ENCODE data around the gene CLTB. TPM values are rescaled to one million over a fixed set of nuclear protein-coding genes. Genes with fewer than 3 reads are reported as not detected.

The CLTB gene
- total RNA-seq, 1 donor from 2014 or later = 75.8 TPM

DNA sequence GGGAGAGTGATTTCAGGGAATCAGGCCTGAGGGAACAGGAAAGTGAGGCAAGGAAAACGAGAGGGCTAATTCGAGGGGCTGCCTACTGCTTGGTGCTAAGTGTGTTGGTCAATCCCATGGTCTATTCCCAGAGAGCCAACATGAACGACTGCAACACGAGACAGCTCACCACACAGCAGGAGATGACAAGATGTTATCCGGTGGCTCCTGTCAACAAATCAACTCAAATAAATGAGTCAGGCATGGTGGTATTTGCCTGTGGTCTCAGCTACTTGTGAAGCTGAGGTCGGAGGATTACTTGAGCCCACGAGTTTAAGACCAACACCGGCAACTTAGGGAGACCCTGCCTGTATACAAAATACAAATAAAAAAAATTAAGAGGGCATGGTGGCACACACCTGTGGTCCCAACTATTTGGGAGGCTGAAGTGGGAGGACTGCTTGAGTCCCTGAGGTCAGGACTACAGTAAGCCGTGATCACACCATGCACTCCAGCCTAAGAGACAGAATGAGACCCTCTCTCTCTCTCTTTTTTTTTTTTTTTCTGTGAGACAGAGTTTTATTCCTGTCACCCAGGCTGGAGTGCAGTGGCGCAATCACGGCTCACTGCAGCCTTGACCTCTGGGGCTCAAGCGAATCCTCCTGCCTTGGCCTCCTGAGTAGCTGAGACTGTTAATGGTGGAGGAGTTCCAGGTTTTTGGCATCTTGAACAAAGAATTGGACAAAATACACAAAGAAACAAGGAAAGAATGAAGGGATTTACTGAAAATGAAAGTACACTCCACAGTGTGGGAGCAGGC lies 22.8 kb upstream of the CLTB start:
- H3K36me3 ChIP-seq = no peaks in the 10 kb centered on the region
- H3K27ac ChIP-seq = no peak overlapping the region
- TF ChIP-seq, protein P1, sequence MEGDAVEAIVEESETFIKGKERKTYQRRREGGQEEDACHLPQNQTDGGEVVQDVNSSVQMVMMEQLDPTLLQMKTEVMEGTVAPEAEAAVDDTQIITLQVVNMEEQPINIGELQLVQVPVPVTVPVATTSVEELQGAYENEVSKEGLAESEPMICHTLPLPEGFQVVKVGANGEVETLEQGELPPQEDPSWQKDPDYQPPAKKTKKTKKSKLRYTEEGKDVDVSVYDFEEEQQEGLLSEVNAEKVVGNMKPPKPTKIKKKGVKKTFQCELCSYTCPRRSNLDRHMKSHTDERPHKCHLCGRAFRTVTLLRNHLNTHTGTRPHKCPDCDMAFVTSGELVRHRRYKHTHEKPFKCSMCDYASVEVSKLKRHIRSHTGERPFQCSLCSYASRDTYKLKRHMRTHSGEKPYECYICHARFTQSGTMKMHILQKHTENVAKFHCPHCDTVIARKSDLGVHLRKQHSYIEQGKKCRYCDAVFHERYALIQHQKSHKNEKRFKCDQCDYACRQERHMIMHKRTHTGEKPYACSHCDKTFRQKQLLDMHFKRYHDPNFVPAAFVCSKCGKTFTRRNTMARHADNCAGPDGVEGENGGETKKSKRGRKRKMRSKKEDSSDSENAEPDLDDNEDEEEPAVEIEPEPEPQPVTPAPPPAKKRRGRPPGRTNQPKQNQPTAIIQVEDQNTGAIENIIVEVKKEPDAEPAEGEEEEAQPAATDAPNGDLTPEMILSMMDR (IDR thresholded peaks at IDR 0.05) = no peak
- ATAC-seq = no peak
- no peaks in the 10 kb centered on the region for H3K27me3 ChIP-seq (ENCODE audit: low read depth)
- DNase-seq = no peak
- no peaks in the 10 kb centered on the region for H3K9me3 ChIP-seq
- peaks cover 10% of the 10 kb centered on the region for H3K4me1 ChIP-seq
- no peak overlapping the region for H3K4me3 ChIP-seq
- intact Hi-C loops (cut with DNase I) = no loop called here

DNA sequence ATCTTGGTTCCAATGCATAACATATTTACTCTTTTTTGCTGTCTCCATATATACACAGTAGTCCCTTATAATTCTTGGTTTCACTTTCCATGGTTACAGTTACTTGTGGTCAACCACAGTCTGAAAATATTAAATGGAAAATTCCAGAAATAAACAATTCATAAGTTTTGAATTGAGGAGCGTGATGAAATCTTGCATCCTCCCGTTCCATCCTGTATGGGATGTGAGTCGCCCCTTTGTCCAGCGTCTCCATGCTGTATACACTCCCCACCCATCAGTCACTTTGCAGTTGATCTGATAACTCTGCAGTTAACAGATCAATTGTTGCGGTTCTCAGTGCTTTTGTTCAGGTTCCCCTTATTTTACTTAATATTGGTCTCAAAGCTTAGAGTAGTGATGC lies 20.3 kb upstream of the CLTB start:
- intact Hi-C loops (cut with DNase I) = no loop called here
- TF ChIP-seq, protein P1 (IDR thresholded peaks at IDR 0.05) = no peak
- ATAC-seq = no peak
- H3K9me3 ChIP-seq = no peaks in the 10 kb centered on the region
- H3K27me3 ChIP-seq (ENCODE audit: low read depth) = no peaks in the 10 kb centered on the region
- H3K27ac ChIP-seq = peak overlapping the region; percentile 34
- H3K4me3 ChIP-seq = peak overlapping the region; percentile 23
- no peaks in the 10 kb centered on the region for H3K36me3 ChIP-seq
- H3K4me1 ChIP-seq = peaks cover 10% of the 10 kb centered on the region
- no peak for DNase-seq

DNA sequence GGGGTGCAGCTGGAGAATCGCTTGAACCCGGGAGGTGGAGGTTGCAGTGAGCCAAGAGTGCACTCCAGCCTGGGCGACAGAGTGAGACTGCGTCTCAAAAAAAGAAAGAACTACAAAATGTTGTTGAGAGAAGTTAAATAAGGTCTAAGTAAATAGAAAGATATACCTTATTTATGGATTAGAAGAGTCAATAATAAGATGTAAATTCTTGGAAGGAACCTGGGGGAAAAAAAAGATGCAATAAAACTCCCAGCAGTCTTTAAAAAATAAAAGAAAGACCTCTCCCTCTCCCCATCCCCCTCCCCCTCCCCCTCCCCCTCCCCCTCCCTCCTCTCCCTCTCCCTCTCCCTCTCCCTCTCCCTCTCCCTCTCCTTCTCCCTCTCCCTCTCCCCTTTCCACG lies 16.4 kb upstream of the CLTB start:
- ATAC-seq (no peak), DNase-seq (no peak)
- Histone ChIP-seq H3K4me1 (peaks cover 10% of the 10 kb centered on the region), H3K4me3 (no peak overlapping the region), H3K36me3 (no peaks in the 10 kb centered on the region), H3K9me3 (no peaks in the 10 kb centered on the region), H3K27me3 (ENCODE audit: low read depth) (peaks cover 7% of the 10 kb centered on the region), H3K27ac (no peak overlapping the region)
- TF ChIP-seq, protein P1 (IDR thresholded peaks at IDR 0.05) = no peak
- intact Hi-C loops (cut with DNase I) = no loop called here

DNA sequence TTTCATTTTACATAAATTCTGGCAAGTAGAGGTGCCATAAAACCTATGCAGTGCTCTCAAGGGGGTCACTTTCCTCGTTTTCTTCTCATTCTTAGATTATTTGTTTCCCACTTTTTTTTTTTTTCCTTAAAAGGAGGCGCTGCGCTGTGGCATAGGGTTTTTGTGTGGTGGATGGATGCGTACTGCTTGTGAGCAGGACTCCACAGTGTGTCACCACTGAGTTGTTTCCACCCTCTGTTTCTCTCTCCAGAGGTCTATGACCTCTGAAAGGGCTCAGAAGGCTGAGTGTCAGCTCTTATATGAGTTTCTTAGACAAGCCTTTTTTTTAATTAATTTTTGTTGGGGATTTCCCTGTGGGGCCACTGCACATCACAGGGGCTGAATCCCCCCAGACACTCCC lies 13.6 kb upstream of the CLTB start:
- TF ChIP-seq, protein P1 (IDR thresholded peaks at IDR 0.05) = no peak
- intact Hi-C loops (cut with DNase I) = no loop called here

DNA sequence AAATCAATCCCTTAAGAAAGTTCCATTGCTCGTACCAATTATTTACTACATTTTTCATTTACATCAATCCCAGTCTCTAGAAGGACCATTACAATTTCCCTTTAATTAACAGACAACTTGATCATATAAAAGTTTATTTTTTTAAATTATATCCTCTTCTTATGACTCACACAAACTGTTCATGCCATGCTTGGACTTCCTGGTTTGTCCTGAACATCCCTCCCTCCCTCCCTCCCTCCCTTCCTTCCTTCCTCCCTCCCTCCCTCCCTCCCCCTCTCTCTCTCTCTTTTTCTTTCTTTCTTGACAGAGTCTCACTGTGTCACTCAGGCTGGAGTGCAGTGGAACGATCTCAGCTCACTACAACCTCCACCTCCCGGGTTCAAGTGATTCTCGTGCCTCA lies 11.6 kb upstream of the CLTB start:
- H3K36me3 ChIP-seq = no peaks in the 10 kb centered on the region
- TF ChIP-seq, protein P1 (IDR thresholded peaks at IDR 0.05) = no peak

More for the DNA sequence above, 13.6 kb upstream of the CLTB start:
- peaks cover 7% of the 10 kb centered on the region for H3K27me3 ChIP-seq (ENCODE audit: low read depth)
- H3K4me3 ChIP-seq = no peak overlapping the region
- no peaks in the 10 kb centered on the region for H3K4me1 ChIP-seq
- no peak for ATAC-seq
- no peak for DNase-seq
- no peaks in the 10 kb centered on the region for H3K9me3 ChIP-seq
- no peak overlapping the region for H3K27ac ChIP-seq
- H3K36me3 ChIP-seq = no peaks in the 10 kb centered on the region

More for the DNA sequence above, 11.6 kb upstream of the CLTB start:
- no peak overlapping the region for H3K27ac ChIP-seq
- no peaks in the 10 kb centered on the region for H3K9me3 ChIP-seq
- no peaks in the 10 kb centered on the region for H3K4me1 ChIP-seq
- ATAC-seq (no peak), DNase-seq (no peak)
- peaks cover 7% of the 10 kb centered on the region for H3K27me3 ChIP-seq (ENCODE audit: low read depth)
- H3K4me3 ChIP-seq = no peak overlapping the region
- intact Hi-C loops (cut with DNase I) = no loop called here
